Sigmoid colon (tissue), 7 donors: ENCODE results near the gene RFX3. TPM values are rescaled to one million over a fixed set of nuclear protein-coding genes. Genes with fewer than 3 reads are reported as not detected.

Experiments
- DNase-seq: peaks from one replicate; pipeline ENCODE4 v3.0.0-alpha.2; 2019
- H3K27ac ChIP-seq, 4 donors: fragments of 200-600 bp; sonication (generic); one replicate each; pipeline ENCODE4 v1.5.1; 2016 to 2019; ENCODE audit warnings: mild to moderate bottlenecking in 1 of 4
- H3K27me3 ChIP-seq, 3 donors: fragments of 200-600 bp; sonication (generic); one replicate each; pipeline ENCODE4 v1.5.1; 2019; ENCODE audit warnings: mild to moderate bottlenecking in 1 of 3
- H3K36me3 ChIP-seq, 4 donors: fragments of 200-600 bp; sonication (generic); one replicate each; pipeline ENCODE4 v1.5.1; 2016 to 2019
- H3K4me1 ChIP-seq, 4 donors: fragments of 200-600 bp; sonication (generic); one replicate each; pipeline ENCODE4 v1.5.1; 2017 to 2019
- H3K4me3 ChIP-seq, 4 donors: fragments of 200-600 bp; sonication (generic); one replicate each; pipeline ENCODE4 v1.5.1; 2017 to 2019; ENCODE audit warnings: mild to moderate bottlenecking in 2 of 4, moderate library complexity in 1 of 4
- H3K9me3 ChIP-seq, 4 donors: fragments of 200-600 bp in 3 of 4; sonication (generic) in 3 of 4; one replicate each; pipeline versions ENCODE4 v1.5.1 to v1.6.1; 2013 to 2019
- CTCF ChIP-seq, 4 experiments: fragments of 450-650 bp in 3 of 4; fragments of 200-600 bp in 1 of 4; IDR thresholded peaks; one replicate each; pipeline ENCODE4 v1.5.1; 2016 to 2019; ENCODE audit warnings: antibody characterized with exemption in 4 of 4, mild to moderate bottlenecking in 3 of 4, moderate library complexity in 2 of 4
- EP300 ChIP-seq, 4 donors: sonication (generic); formaldehyde crosslinking; IDR thresholded peaks; one replicate each; pipeline ENCODE4 v1.6.1; 2017; ENCODE audit warnings: antibody characterized with exemption in 4 of 4
- POLR2A ChIP-seq, 2 donors: fragments of 450-650 bp; IDR thresholded peaks; one replicate each; pipeline ENCODE4 v1.6.1; 2016; ENCODE audit warnings: antibody characterized with exemption in 2 of 2, mild to moderate bottlenecking in 2 of 2, moderate library complexity in 2 of 2
- POLR2AphosphoS5 ChIP-seq, 4 donors: sonication (generic); formaldehyde crosslinking; IDR thresholded peaks; one replicate each; pipeline ENCODE4 v1.6.1; 2017; ENCODE audit warnings: antibody characterized with exemption in 4 of 4
- WGBS, 2 donors: extraction: QIAGEN DNeasy Blood & Tissue Kit; methylation state at CpG; one replicate each; pipeline ENCODE4 v1.1.7; 2013; 5-methylcytosine and 5-hydroxymethylcytosine counted together
- intact Hi-C: fragments of 100-400 bp; cut with DNase I; formaldehyde crosslinking; loops from one replicate; pipeline ENCODE4 v1.15.1; 2023
- polyA plus RNA-seq, 3 donors: library from polyadenylated mRNA; stranded (reverse); fragments of 200-250 nt; gene quantifications; one replicate each; pipeline ENCODE4 v1.2.3, GENCODE V29; 2013
- total RNA-seq, 4 donors: library from RNA; depleted of rRNA; stranded (reverse); fragments of >200 nt; gene quantifications; one replicate each; pipeline ENCODE4 v1.1.0, GENCODE V29; 2016
- donor health status: healthy with polysubstance abuse.
- donor health status: Bipolar disorder and iron deficiency.
- donor health status: healthy.

RFX3 gene
- total and polyA plus RNA-seq, 7 donors: 0.69 to 15.0 (median 6.4) TPM

- H3K4me1 ChIP-seq: peaks cover 0 to 13% (median under 1%) of the 10 kb centered on the region in 4 donors
- intact Hi-C loops: no loop called here
- H3K27me3 ChIP-seq: no peaks in the 10 kb centered on the region
- DNase-seq: no peak
- no peaks in the 10 kb centered on the region for H3K9me3 ChIP-seq
- H3K4me3 ChIP-seq: no peak overlapping the region
- no peaks in the 10 kb centered on the region for H3K36me3 ChIP-seq
- H3K27ac ChIP-seq: no peak overlapping the region
- TF ChIP-seq POLR2AphosphoS5 (IDR thresholded peaks at IDR 0.05): no peak
- TF ChIP-seq POLR2A (IDR thresholded peaks at IDR 0.05): no peak
- no peak for TF ChIP-seq EP300 (IDR thresholded peaks at IDR 0.05)
- no peak for TF ChIP-seq CTCF (IDR thresholded peaks at IDR 0.05)
These were observed 34.4 kb downstream of the RFX3 start for GRCh38 chr9:3491450-3491849.

- DNase-seq: no peak
- Histone ChIP-seq H3K27me3 (no peaks in the 10 kb centered on the region), H3K9me3 (no peaks in the 10 kb centered on the region), H3K4me1 (peaks cover 0 to 8% (median 0%) of the 10 kb centered on the region in 4 donors), H3K36me3 (no peaks in the 10 kb centered on the region), H3K4me3 (no peak overlapping the region), H3K27ac (no peak overlapping the region)
- TF ChIP-seq EP300 (IDR thresholded peaks at IDR 0.05): no peak
- TF ChIP-seq CTCF (IDR thresholded peaks at IDR 0.05): no peak
- no peak for TF ChIP-seq POLR2A (IDR thresholded peaks at IDR 0.05)
- TF ChIP-seq POLR2AphosphoS5 (IDR thresholded peaks at IDR 0.05): no peak
- intact Hi-C loops: no loop called here
- WGBS, 2 donors: 22 to 71% methylated on average over 4 of the region's 4 CpGs
These were observed 34.8 kb downstream of the RFX3 start for GRCh38 chr9:3490957-3491356.

GRCh38 chr9:3482578-3482977 is 43.2 kb downstream of the RFX3 start:
- Histone ChIP-seq H3K27ac (no peak overlapping the region), H3K4me3 (no peak overlapping the region), H3K36me3 (peaks cover 0 to 15% (median 0%) of the 10 kb centered on the region in 4 donors), H3K27me3 (no peaks in the 10 kb centered on the region), H3K9me3 (no peaks in the 10 kb centered on the region), H3K4me1 (no peaks in the 10 kb centered on the region)
- DNase-seq: no peak
- intact Hi-C loops: no loop called here
- no peak for TF ChIP-seq CTCF (IDR thresholded peaks at IDR 0.05)
- TF ChIP-seq EP300 (IDR thresholded peaks at IDR 0.05): no peak
- TF ChIP-seq POLR2AphosphoS5 (IDR thresholded peaks at IDR 0.05): no peak
- TF ChIP-seq POLR2A (IDR thresholded peaks at IDR 0.05): no peak
- WGBS, 2 donors: 85 to 89% methylated on average over 2 of the region's 2 CpGs

- no peak for DNase-seq
- no peak overlapping the region for H3K27ac ChIP-seq
- no peak overlapping the region for H3K4me3 ChIP-seq
- peaks cover 0 to 15% (median 0%) of the 10 kb centered on the region in 4 donors for H3K36me3 ChIP-seq
- H3K9me3 ChIP-seq: no peaks in the 10 kb centered on the region
- no peaks in the 10 kb centered on the region for H3K27me3 ChIP-seq
- intact Hi-C loops: no loop called here
- no peaks in the 10 kb centered on the region for H3K4me1 ChIP-seq
- 87 to 91% methylated on average over 3 of the region's 3 CpGs for WGBS, 2 donors
- TF ChIP-seq EP300 (IDR thresholded peaks at IDR 0.05) (no peak), POLR2A (IDR thresholded peaks at IDR 0.05) (no peak), POLR2AphosphoS5 (IDR thresholded peaks at IDR 0.05) (no peak), CTCF (IDR thresholded peaks at IDR 0.05) (no peak)
These were observed 45.5 kb downstream of the RFX3 start for GRCh38 chr9:3480353-3480655.
